ENCODE measurements around the gene GCSAML. TPM values are rescaled to one million over a fixed set of nuclear protein-coding genes. Genes with fewer than 3 reads are reported as not detected.

Gene GCSAML
- total RNA-seq, 4 donors from 2014 or later = 0.21 to 1.5 (median 1.0) TPM; not detected in 1

GRCh38 chr1:247561711-247562110 lies 12.8 kb downstream of the GCSAML start:
- no peak for TF ChIP-seq POLR2A (IDR thresholded peaks at IDR 0.05)
- no peak for TF ChIP-seq CTCF (IDR thresholded peaks at IDR 0.05)
- intact Hi-C loops (cut with DNase I; ENCODE audit: low total_unique reads) = no loop called here
- DNase-seq = no peak

GRCh38 chr1:247562198-247562597 lies 13.3 kb downstream of the GCSAML start:
- TF ChIP-seq POLR2A (IDR thresholded peaks at IDR 0.05) = no peak
- no peak for TF ChIP-seq CTCF (IDR thresholded peaks at IDR 0.05)
- Histone ChIP-seq H3K27me3 (no peaks in the 10 kb centered on the region), H3K9me3 (no peaks in the 10 kb centered on the region), H3K36me3 (no peaks in the 10 kb centered on the region), H3K27ac (no peak overlapping the region), H3K4me3 (no peak overlapping the region), H3K4me1 (no peaks in the 10 kb centered on the region)
- intact Hi-C loops (cut with DNase I; ENCODE audit: low total_unique reads) = no loop called here
- no peak for DNase-seq

More at GRCh38 chr1:247561711-247562110, 12.8 kb downstream of the GCSAML start:
- H3K4me3 ChIP-seq = no peak overlapping the region
- no peaks in the 10 kb centered on the region for H3K36me3 ChIP-seq
- no peak overlapping the region for H3K27ac ChIP-seq
- H3K9me3 ChIP-seq = no peaks in the 10 kb centered on the region
- no peaks in the 10 kb centered on the region for H3K27me3 ChIP-seq
- no peaks in the 10 kb centered on the region for H3K4me1 ChIP-seq

- H3K4me1 ChIP-seq = no peaks in the 10 kb centered on the region
- TF ChIP-seq CTCF (IDR thresholded peaks at IDR 0.05) (no peak), POLR2A (IDR thresholded peaks at IDR 0.05) (no peak)
- DNase-seq = no peak
- no peaks in the 10 kb centered on the region for H3K36me3 ChIP-seq
- H3K27ac ChIP-seq = no peak overlapping the region
- H3K4me3 ChIP-seq = no peak overlapping the region
- H3K9me3 ChIP-seq = no peaks in the 10 kb centered on the region
- intact Hi-C loops (cut with DNase I; ENCODE audit: low total_unique reads) = no loop called here
- no peaks in the 10 kb centered on the region for H3K27me3 ChIP-seq
Measured at GRCh38 chr1:247574236-247574635, 25.3 kb downstream of the GCSAML start.

GRCh38 chr1:247574664-247575063 lies 25.7 kb downstream of the GCSAML start:
- Histone ChIP-seq H3K4me3 (no peak overlapping the region), H3K36me3 (no peaks in the 10 kb centered on the region), H3K4me1 (no peaks in the 10 kb centered on the region), H3K27me3 (no peaks in the 10 kb centered on the region), H3K9me3 (no peaks in the 10 kb centered on the region), H3K27ac (no peak overlapping the region)
- intact Hi-C loops (cut with DNase I; ENCODE audit: low total_unique reads) = no loop called here
- DNase-seq = no peak
- TF ChIP-seq POLR2A (IDR thresholded peaks at IDR 0.05) (no peak), CTCF (IDR thresholded peaks at IDR 0.05) (no peak)

GRCh38 chr1:247576514-247576913 lies 27.6 kb downstream of the GCSAML start:
- TF ChIP-seq CTCF (IDR thresholded peaks at IDR 0.05) (no peak), POLR2A (IDR thresholded peaks at IDR 0.05) (no peak)
- no peak overlapping the region for H3K4me3 ChIP-seq
- H3K9me3 ChIP-seq = no peaks in the 10 kb centered on the region
- H3K27me3 ChIP-seq = no peaks in the 10 kb centered on the region
- no peak for DNase-seq
- intact Hi-C loops (cut with DNase I; ENCODE audit: low total_unique reads) = no loop called here
- H3K27ac ChIP-seq = no peak overlapping the region
- no peaks in the 10 kb centered on the region for H3K4me1 ChIP-seq
- H3K36me3 ChIP-seq = no peaks in the 10 kb centered on the region

Data from uterus (tissue), 4 donors.